GM18511 (cell line): ENCODE measurements around the gene ZC3H8.

Source experiments
- ATAC-seq: cut with Tn5 transposase; IDR thresholded peaks from one replicate; pipeline ENCODE4 v1.9.1; 2021; ENCODE audit warnings: mild to moderate bottlenecking, moderate library complexity; ENCODE audit not compliant: unreplicated experiment

The ZC3H8 gene

GRCh38 chr2:112166806-112167499 is 87.9 kb downstream of the ZC3H8 start:
- no peak for ATAC-seq

DNA sequence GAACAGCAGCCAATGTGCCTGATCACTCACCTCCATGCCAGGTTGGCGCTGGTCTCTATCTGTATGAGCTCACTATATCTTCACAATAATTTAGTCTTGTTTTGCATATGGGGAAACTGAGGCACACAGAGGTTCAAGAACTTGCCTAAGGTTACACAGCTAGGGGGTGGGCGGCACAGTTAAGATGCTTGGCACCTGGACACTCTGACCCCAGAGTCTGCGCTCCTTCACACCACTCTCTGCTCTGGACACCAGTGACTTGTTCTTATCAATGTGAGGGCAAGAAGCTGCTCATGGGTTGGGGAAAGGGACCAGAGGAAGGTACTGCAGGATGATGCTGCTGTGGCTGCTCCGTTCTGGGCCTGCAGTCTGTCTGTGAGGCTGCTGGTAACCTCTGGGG is 89.5 kb downstream of the ZC3H8 start:
- ATAC-seq = no peak

DNA sequence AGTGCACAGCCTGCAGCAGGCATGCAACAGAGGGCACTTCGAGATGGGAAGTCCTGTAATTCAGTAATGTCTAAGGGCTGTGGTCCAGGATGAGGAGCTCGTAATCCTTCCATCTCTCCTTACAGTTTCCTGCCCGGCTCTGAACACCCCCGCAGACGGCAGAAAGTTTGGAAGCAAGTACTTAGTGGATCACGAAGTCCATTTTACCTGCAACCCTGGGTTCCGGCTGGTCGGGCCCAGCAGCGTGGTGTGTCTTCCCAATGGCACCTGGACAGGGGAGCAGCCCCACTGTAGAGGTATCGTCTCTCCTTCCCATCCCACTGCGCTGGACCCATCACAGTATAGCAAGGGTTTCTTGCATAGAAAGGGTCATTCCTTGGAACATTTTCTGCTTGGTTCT is 90.0 kb downstream of the ZC3H8 start:
- no peak for ATAC-seq

GRCh38 chr2:112163541-112163981 is 91.3 kb downstream of the ZC3H8 start:
- no peak for ATAC-seq

- ATAC-seq = no peak
Measured at GRCh38 chr2:112162956-112163355, 91.9 kb downstream of the ZC3H8 start.

DNA sequence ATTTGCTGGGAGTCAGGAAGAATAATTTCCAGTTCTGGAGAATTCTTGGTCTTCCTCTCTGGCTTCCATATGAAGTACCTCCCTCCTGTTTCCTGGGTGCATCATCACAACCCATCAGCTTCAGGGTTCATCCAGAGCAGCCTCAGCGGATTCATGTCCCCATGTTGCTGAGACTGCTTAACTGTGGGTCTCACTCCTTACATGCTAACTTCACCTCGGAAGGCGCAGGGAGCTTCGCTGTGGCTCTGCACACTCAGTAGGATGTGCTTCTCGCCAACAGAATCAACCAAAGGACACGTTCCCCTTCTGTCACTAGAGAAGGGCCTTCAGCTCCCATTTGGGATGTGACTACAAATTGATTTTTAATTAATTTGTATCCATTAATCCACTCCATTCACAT is 92.5 kb downstream of the ZC3H8 start:
- ATAC-seq = no peak
